Naive B cell (primary cell): ENCODE measurements around the gene ASB10. TPM values are rescaled to one million over a fixed set of nuclear protein-coding genes. Genes with fewer than 3 reads are reported as not detected.
A peak's percentile ranks its signal among the peaks of the same experiment; 100 is the strongest.

ENCODE experiments used
- ATAC-seq, 2 donors: fragments of 150-1000 bp; cut with Tn5 transposase; 2 replicates each; pipeline ENCODE4 v1.10.0; 2021; ENCODE audit warnings: low read depth in 2 of 2, mild to moderate bottlenecking in 2 of 2, moderate library complexity in 2 of 2
- DNase-seq: peaks from one replicate; pipeline ENCODE4 v3.0.0; 2022
- H3K27ac Mint-ChIP-seq, 6 donors: one replicate each; pipeline ENCODE4 v1.8.0; 2020 to 2022; ENCODE audit warnings: mild to moderate bottlenecking in 6 of 6, mixed read lengths in 6 of 6, moderate library complexity in 5 of 6, inconsistent platforms in 2 of 6
- H3K27me3 Mint-ChIP-seq, 3 donors: one replicate each; pipeline ENCODE4 v1.8.0; 2021 to 2022; ENCODE audit warnings: mixed read lengths in 3 of 3, mild to moderate bottlenecking in 1 of 3
- H3K36me3 Mint-ChIP-seq, 2 donors: one replicate each; pipeline ENCODE4 v1.8.0; 2020 to 2022; ENCODE audit warnings: mixed read lengths in 2 of 2, inconsistent platforms in 1 of 2, mild to moderate bottlenecking in 1 of 2
- H3K4me1 Mint-ChIP-seq, 3 donors: one replicate each; pipeline ENCODE4 v1.8.0; 2020 to 2022; ENCODE audit warnings: mixed read lengths in 3 of 3, inconsistent platforms in 1 of 3, mild to moderate bottlenecking in 1 of 3, moderate library complexity in 1 of 3
- H3K4me3 Mint-ChIP-seq, 8 donors: one replicate each; pipeline ENCODE4 v1.8.0; 2020 to 2022; ENCODE audit warnings: mild to moderate bottlenecking in 8 of 8, mixed read lengths in 8 of 8, moderate library complexity in 8 of 8, inconsistent platforms in 2 of 8
- H3K9me3 Mint-ChIP-seq, 7 donors: one replicate each; pipeline ENCODE4 v1.8.0; 2020 to 2022; ENCODE audit warnings: mixed read lengths in 7 of 7, mild to moderate bottlenecking in 5 of 7, inconsistent platforms in 2 of 7, moderate library complexity in 1 of 7
- polyA plus RNA-seq, 6 donors: library from polyadenylated mRNA; unstranded; fragments of 300-500 nt; fragmentation: Illumina TruSeq; gene quantifications; one replicate each; pipeline ENCODE4 v1.2.3, GENCODE V29; 2021; ENCODE audit warnings: low read depth in 6 of 6

Gene ASB10
- polyA plus RNA-seq, 6 donors from 2014 or later, result not detected

- peak in 1 of 2 donors; percentile 1 for ATAC-seq
- H3K36me3 Mint-ChIP-seq, result peaks cover 27 to 35% of the 10 kb centered on the region in 2 donors
Measured at GRCh38 chr7:151226560-151226874, 39.5 kb upstream of the ASB10 start.

GRCh38 chr7:151225948-151226510, 39.0 kb upstream of the ASB10 start:
- ATAC-seq (no peak), DNase-seq (no peak)
- peak overlapping the region; percentile 89 to 100 (median 97) for H3K4me3 Mint-ChIP-seq
- peaks cover 25 to 35% (median 30%) of the 10 kb centered on the region in 3 donors for H3K4me1 Mint-ChIP-seq
- no peaks in the 10 kb centered on the region for H3K27me3 Mint-ChIP-seq
- peak overlapping the region in 3 of 6 donors; percentile 78 to 98 (median 93) for H3K27ac Mint-ChIP-seq
- peaks cover 27 to 35% of the 10 kb centered on the region in 2 donors for H3K36me3 Mint-ChIP-seq
- no peaks in the 10 kb centered on the region for H3K9me3 Mint-ChIP-seq

More at GRCh38 chr7:151226560-151226874, 39.5 kb upstream of the ASB10 start:
- Mint-ChIP-seq H3K27ac (peak overlapping the region; percentile 39 to 98 (median 94)), H3K4me1 (peaks cover 28 to 38% (median 31%) of the 10 kb centered on the region in 3 donors), H3K27me3 (no peaks in the 10 kb centered on the region), H3K9me3 (no peaks in the 10 kb centered on the region), H3K4me3 (peak overlapping the region; percentile 89 to 100 (median 97))
- DNase-seq, result no peak

- Mint-ChIP-seq H3K27ac (peak overlapping the region in 1 of 6 donors; percentile 84), H3K4me3 (no peak overlapping the region), H3K27me3 (no peaks in the 10 kb centered on the region), H3K4me1 (peaks cover 25 to 35% (median 30%) of the 10 kb centered on the region in 3 donors), H3K9me3 (no peaks in the 10 kb centered on the region), H3K36me3 (peaks cover 31 to 48% of the 10 kb centered on the region in 2 donors)
- ATAC-seq (no peak), DNase-seq (no peak)
Measured at GRCh38 chr7:151223728-151224127, 36.7 kb upstream of the ASB10 start.

- no peaks in the 10 kb centered on the region for H3K9me3 Mint-ChIP-seq
- H3K27ac Mint-ChIP-seq, result no peak overlapping the region
Measured at GRCh38 chr7:151218170-151218569, 31.1 kb upstream of the ASB10 start.

GRCh38 chr7:151215396-151215795, 28.3 kb upstream of the ASB10 start:
- no peak for DNase-seq
- Mint-ChIP-seq H3K27me3 (no peaks in the 10 kb centered on the region), H3K9me3 (no peaks in the 10 kb centered on the region), H3K4me1 (peaks cover 0 to 7% (median 0%) of the 10 kb centered on the region in 3 donors), H3K27ac (peak overlapping the region in 2 of 6 donors; percentile 73 to 75), H3K36me3 (peaks cover 20 to 41% of the 10 kb centered on the region in 2 donors), H3K4me3 (no peak overlapping the region)
- no peak for ATAC-seq

More at GRCh38 chr7:151218170-151218569, 31.1 kb upstream of the ASB10 start:
- Mint-ChIP-seq H3K36me3 (peaks cover 29 to 53% of the 10 kb centered on the region in 2 donors), H3K4me3 (no peak overlapping the region), H3K27me3 (no peaks in the 10 kb centered on the region), H3K4me1 (peaks cover 0 to 7% (median 0%) of the 10 kb centered on the region in 3 donors)
- ATAC-seq (no peak), DNase-seq (no peak)

GRCh38 chr7:151213826-151214225, 26.8 kb upstream of the ASB10 start:
- no peaks in the 10 kb centered on the region for H3K9me3 Mint-ChIP-seq
- ATAC-seq, result no peak
- peaks cover 17 to 33% of the 10 kb centered on the region in 2 donors for H3K36me3 Mint-ChIP-seq
- H3K4me3 Mint-ChIP-seq, result no peak overlapping the region
- H3K27me3 Mint-ChIP-seq, result no peaks in the 10 kb centered on the region
- no peak overlapping the region for H3K27ac Mint-ChIP-seq
- no peak for DNase-seq
- peaks cover 0 to 7% (median 0%) of the 10 kb centered on the region in 3 donors for H3K4me1 Mint-ChIP-seq

GRCh38 chr7:151212626-151213025, 25.6 kb upstream of the ASB10 start:
- DNase-seq, result no peak
- Mint-ChIP-seq H3K4me1 (peaks cover 0 to 7% (median 0%) of the 10 kb centered on the region in 3 donors), H3K4me3 (no peak overlapping the region), H3K27ac (peak overlapping the region in 1 of 6 donors; percentile 74), H3K36me3 (peaks cover 15 to 21% of the 10 kb centered on the region in 2 donors), H3K9me3 (no peaks in the 10 kb centered on the region), H3K27me3 (no peaks in the 10 kb centered on the region)
- ATAC-seq, result no peak

- peaks cover 0 to 11% (median 0%) of the 10 kb centered on the region in 3 donors for H3K27me3 Mint-ChIP-seq
- no peak for DNase-seq
- peaks cover 15 to 20% of the 10 kb centered on the region in 2 donors for H3K36me3 Mint-ChIP-seq
- H3K4me3 Mint-ChIP-seq, result no peak overlapping the region
- no peak for ATAC-seq
- no peaks in the 10 kb centered on the region for H3K9me3 Mint-ChIP-seq
- peaks cover 4 to 7% (median 7%) of the 10 kb centered on the region in 3 donors for H3K4me1 Mint-ChIP-seq
- peak overlapping the region in 1 of 6 donors; percentile 19 for H3K27ac Mint-ChIP-seq
Measured at GRCh38 chr7:151211155-151211772, 24.2 kb upstream of the ASB10 start.

GRCh38 chr7:151210087-151210854, 23.2 kb upstream of the ASB10 start, which contains the start of gene H2BK1:
Gene H2BK1, minus strand, starts transcription at chr7:151210488. Its CDS starts 170 bp downstream, at chr7:151210318.
- no peak within 1 kb of the TSS for H3K4me3 Mint-ChIP-seq
- ATAC-seq, result no peak
- H3K9me3 Mint-ChIP-seq, result no peaks in the 10 kb centered on the region
- peak within 1 kb of the TSS in 2 of 6 donors; percentile 19 to 60 for H3K27ac Mint-ChIP-seq
- H3K36me3 Mint-ChIP-seq, result peaks cover 12 to 14% of the 10 kb centered on the region in 2 donors
- H3K27me3 Mint-ChIP-seq, result peaks cover 0 to 21% (median 8%) of the 10 kb centered on the region in 3 donors
- peaks cover 1 to 7% (median 4%) of the 10 kb centered on the region in 3 donors for H3K4me1 Mint-ChIP-seq
- no peak for DNase-seq

GRCh38 chr7:151209588-151209987, 22.5 kb upstream of the ASB10 start:
- Mint-ChIP-seq H3K4me3 (no peak overlapping the region), H3K4me1 (peaks cover 0 to 7% (median 4%) of the 10 kb centered on the region in 3 donors), H3K27ac (no peak overlapping the region), H3K27me3 (peaks cover 0 to 27% (median 15%) of the 10 kb centered on the region in 3 donors), H3K9me3 (no peaks in the 10 kb centered on the region), H3K36me3 (peaks cover 6 to 7% of the 10 kb centered on the region in 2 donors)
- no peak for DNase-seq
- no peak for ATAC-seq

- Mint-ChIP-seq H3K9me3 (no peaks in the 10 kb centered on the region), H3K27ac (no peak overlapping the region), H3K4me3 (no peak overlapping the region), H3K4me1 (peaks cover 0 to 7% (median 4%) of the 10 kb centered on the region in 3 donors), H3K36me3 (no peaks in the 10 kb centered on the region), H3K27me3 (peaks cover 0 to 31% (median 27%) of the 10 kb centered on the region in 3 donors)
- ATAC-seq, result no peak
- DNase-seq, result no peak
Measured at GRCh38 chr7:151208253-151208862, 21.3 kb upstream of the ASB10 start.

GRCh38 chr7:151207804-151208203, 20.8 kb upstream of the ASB10 start:
- peaks cover 0 to 7% (median 4%) of the 10 kb centered on the region in 3 donors for H3K4me1 Mint-ChIP-seq
- H3K36me3 Mint-ChIP-seq, result no peaks in the 10 kb centered on the region
- no peak for DNase-seq
- no peaks in the 10 kb centered on the region for H3K9me3 Mint-ChIP-seq
- no peak overlapping the region for H3K27ac Mint-ChIP-seq
- H3K27me3 Mint-ChIP-seq, result peaks cover 2 to 36% (median 33%) of the 10 kb centered on the region in 3 donors
- no peak overlapping the region for H3K4me3 Mint-ChIP-seq
- no peak for ATAC-seq

- H3K4me3 Mint-ChIP-seq, result no peak overlapping the region
- no peak overlapping the region for H3K27ac Mint-ChIP-seq
- ATAC-seq (no peak), DNase-seq (no peak)
- H3K27me3 Mint-ChIP-seq, result peaks cover 6 to 40% (median 34%) of the 10 kb centered on the region in 3 donors
- no peaks in the 10 kb centered on the region for H3K9me3 Mint-ChIP-seq
- no peaks in the 10 kb centered on the region for H3K36me3 Mint-ChIP-seq
- peaks cover 0 to 7% (median 4%) of the 10 kb centered on the region in 3 donors for H3K4me1 Mint-ChIP-seq
Measured at GRCh38 chr7:151207315-151207714, 20.3 kb upstream of the ASB10 start.
